Transverse colon (tissue), 4 donors: ENCODE data around the gene IGSF9B. TPM values are rescaled to one million over a fixed set of nuclear protein-coding genes. Genes with fewer than 3 reads are reported as not detected.

Experiments used
- DNase-seq: peaks from one replicate; pipeline ENCODE4 v3.0.0-alpha.2; 2019
- H3K27ac ChIP-seq, 4 donors: fragments of 200-600 bp; sonication (generic); 2 replicates each; pipeline ENCODE4 v1.5.1; 2016 to 2018; ENCODE audit warnings: inconsistent platforms in 4 of 4
- H3K27me3 ChIP-seq: fragments of 200-600 bp; sonication (generic); 2 replicates; pipeline ENCODE4 v1.5.1; 2017; ENCODE audit warnings: inconsistent platforms
- H3K36me3 ChIP-seq, 4 donors: fragments of 200-600 bp; sonication (generic); 2 replicates each; pipeline ENCODE4 v1.5.1; 2017 to 2019; ENCODE audit warnings: inconsistent platforms in 4 of 4
- H3K4me1 ChIP-seq, 4 donors: fragments of 200-600 bp; sonication (generic); 2 replicates each; pipeline ENCODE4 v1.5.1; 2017 to 2020; ENCODE audit warnings: inconsistent platforms in 4 of 4
- H3K4me3 ChIP-seq, 4 donors: fragments of 200-600 bp; sonication (generic); 1 replicate in 1 of 4; 2 replicates in 3 of 4; pipeline versions ENCODE4 v1.5.1 to v1.6.1; 2017 to 2019; ENCODE audit warnings: inconsistent platforms in 4 of 4
- H3K9me3 ChIP-seq, 2 donors: fragments of 200-600 bp; sonication (generic); 2 replicates each; pipeline ENCODE4 v1.5.1; 2017 to 2019; ENCODE audit warnings: inconsistent platforms in 2 of 2
- EP300 ChIP-seq: sonication (generic); formaldehyde crosslinking; IDR thresholded peaks from one replicate; pipeline ENCODE4 v1.6.1; 2017; ENCODE audit warnings: antibody characterized with exemption, low read depth
- POLR2A ChIP-seq: fragments of 450-650 bp; IDR thresholded peaks from one replicate; pipeline ENCODE4 v1.6.1; 2016; ENCODE audit warnings: antibody characterized with exemption, mild to moderate bottlenecking, moderate library complexity
- POLR2AphosphoS5 ChIP-seq, 3 donors: sonication (generic); formaldehyde crosslinking; IDR thresholded peaks; one replicate each; pipeline ENCODE4 v1.6.1; 2016; ENCODE audit warnings: antibody characterized with exemption in 3 of 3
- WGBS, 2 donors: methylation state at CpG; one replicate each; pipeline ENCODE4 v1.1.5; 2018; ENCODE audit warnings: low coverage in 1 of 2; 5-methylcytosine and 5-hydroxymethylcytosine counted together
- in situ Hi-C, 4 donors: fragments of 200-750 bp; cut with MboI; loops; one replicate each; pipeline versions ENCODE4 v1.15.0 to v1.15.1; 2017; ENCODE audit warnings: low sequenced_read_pairs in 3 of 4, low pct_ligation_motif_present in 1 of 4, low pct_unique_long_range_greater_than_20kb in 1 of 4
- intact Hi-C: fragments of 100-400 bp; cut with DNase I; formaldehyde crosslinking; loops from one replicate; pipeline ENCODE4 v1.15.1; 2023; ENCODE audit warnings: low total_unique reads
- total RNA-seq, 4 donors: library from RNA; depleted of rRNA; stranded (reverse); fragments of >200 nt; gene quantifications; one replicate each; pipeline ENCODE4 v1.1.0, GENCODE V29; 2016
- TF ChIP-seq, protein P1 (sequence below), 5 experiments: fragments of 200-600 bp in 3 of 5; fragments of 450-650 bp in 2 of 5; sonication (generic) in 3 of 5; IDR thresholded peaks; 1 replicate in 2 of 5; 2 replicates in 3 of 5; pipeline ENCODE4 v1.5.1; 2016 to 2017; ENCODE audit warnings: antibody characterized with exemption in 5 of 5, inconsistent platforms in 3 of 5, mild to moderate bottlenecking in 2 of 5, moderate library complexity in 1 of 5

IGSF9B gene
- total RNA-seq, 4 donors from 2014 or later = 2.6 to 15.3 (median 4.9) TPM

- Histone ChIP-seq H3K27ac (no peak overlapping the region), H3K9me3 (no peaks in the 10 kb centered on the region), H3K4me1 (no peaks in the 10 kb centered on the region), H3K36me3 (no peaks in the 10 kb centered on the region), H3K27me3 (no peaks in the 10 kb centered on the region), H3K4me3 (no peak overlapping the region)
- DNase-seq = no peak
- intact Hi-C loops (no loop called here), in situ Hi-C loops (no loop called here)
- WGBS, 2 donors = 87 to 90% methylated on average over 12 to 19 of the region's 19 CpGs
- TF ChIP-seq EP300 = no peak
- TF ChIP-seq, protein P1, sequence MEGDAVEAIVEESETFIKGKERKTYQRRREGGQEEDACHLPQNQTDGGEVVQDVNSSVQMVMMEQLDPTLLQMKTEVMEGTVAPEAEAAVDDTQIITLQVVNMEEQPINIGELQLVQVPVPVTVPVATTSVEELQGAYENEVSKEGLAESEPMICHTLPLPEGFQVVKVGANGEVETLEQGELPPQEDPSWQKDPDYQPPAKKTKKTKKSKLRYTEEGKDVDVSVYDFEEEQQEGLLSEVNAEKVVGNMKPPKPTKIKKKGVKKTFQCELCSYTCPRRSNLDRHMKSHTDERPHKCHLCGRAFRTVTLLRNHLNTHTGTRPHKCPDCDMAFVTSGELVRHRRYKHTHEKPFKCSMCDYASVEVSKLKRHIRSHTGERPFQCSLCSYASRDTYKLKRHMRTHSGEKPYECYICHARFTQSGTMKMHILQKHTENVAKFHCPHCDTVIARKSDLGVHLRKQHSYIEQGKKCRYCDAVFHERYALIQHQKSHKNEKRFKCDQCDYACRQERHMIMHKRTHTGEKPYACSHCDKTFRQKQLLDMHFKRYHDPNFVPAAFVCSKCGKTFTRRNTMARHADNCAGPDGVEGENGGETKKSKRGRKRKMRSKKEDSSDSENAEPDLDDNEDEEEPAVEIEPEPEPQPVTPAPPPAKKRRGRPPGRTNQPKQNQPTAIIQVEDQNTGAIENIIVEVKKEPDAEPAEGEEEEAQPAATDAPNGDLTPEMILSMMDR (IDR thresholded peaks at IDR 0.05) = no peak
- TF ChIP-seq POLR2A = no peak
- TF ChIP-seq POLR2AphosphoS5 (IDR thresholded peaks at IDR 0.05) = no peak
Measured at GRCh38 chr11:133892584-133893380, 64.0 kb downstream of the IGSF9B start.

DNA sequence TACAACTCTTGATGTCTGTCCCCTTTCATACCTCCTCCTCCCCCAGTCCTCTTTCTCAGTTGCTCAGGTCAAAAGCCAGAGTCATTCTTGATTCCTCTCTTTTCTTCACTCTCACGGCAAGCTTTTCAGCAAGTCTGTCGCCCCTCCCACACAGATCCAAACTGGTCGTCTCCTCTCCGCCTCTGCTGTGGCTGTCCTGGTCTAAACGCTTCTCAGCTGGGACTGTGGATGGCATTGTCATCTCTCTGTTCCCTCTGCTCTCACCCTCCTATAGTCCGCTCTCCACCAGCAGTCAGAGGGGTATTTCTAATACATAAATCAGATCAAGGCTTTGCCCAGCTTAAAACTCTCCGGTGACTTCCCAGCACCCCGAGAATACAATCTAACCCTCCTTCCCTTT, 64.6 kb downstream of the IGSF9B start:
- H3K4me1 ChIP-seq = no peaks in the 10 kb centered on the region
- DNase-seq = no peak
- TF ChIP-seq EP300 (no peak), POLR2A (no peak), POLR2AphosphoS5 (IDR thresholded peaks at IDR 0.05) (no peak)
- TF ChIP-seq, protein P1 (IDR thresholded peaks at IDR 0.05) = no peak
- H3K27me3 ChIP-seq = no peaks in the 10 kb centered on the region
- intact Hi-C loops (no loop called here), in situ Hi-C loops (no loop called here)
- 60 to 79% methylated on average over 2 to 8 of the region's 8 CpGs for WGBS, 2 donors
- no peaks in the 10 kb centered on the region for H3K36me3 ChIP-seq
- H3K4me3 ChIP-seq = no peak overlapping the region
- no peaks in the 10 kb centered on the region for H3K9me3 ChIP-seq
- H3K27ac ChIP-seq = no peak overlapping the region

DNA sequence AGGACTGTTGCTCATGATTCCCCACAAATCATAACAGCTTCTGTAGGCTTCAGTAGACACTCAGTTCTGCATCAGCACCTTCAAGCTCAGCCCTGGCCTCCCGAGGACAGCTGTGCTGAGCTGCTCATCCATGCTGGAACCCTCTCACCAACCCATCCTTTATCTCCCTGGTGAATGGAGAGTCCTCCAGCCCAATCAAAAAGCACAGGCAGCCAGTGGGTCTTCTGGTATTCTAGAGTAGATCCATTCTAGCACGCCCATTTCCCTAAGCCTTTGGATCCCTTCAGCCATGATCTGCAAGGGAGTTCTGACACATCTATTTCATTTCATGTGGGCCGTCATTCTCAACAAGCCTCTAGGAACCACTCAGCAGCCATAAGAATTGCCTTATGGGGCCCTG, 66.9 kb downstream of the IGSF9B start:
- H3K27ac ChIP-seq = no peak overlapping the region
- in situ Hi-C loops = no loop called here
- H3K9me3 ChIP-seq = no peaks in the 10 kb centered on the region
- intact Hi-C loops = no loop called here
- H3K36me3 ChIP-seq = no peaks in the 10 kb centered on the region
- H3K4me3 ChIP-seq = no peak overlapping the region
- TF ChIP-seq, protein P1 (IDR thresholded peaks at IDR 0.05) = no peak
- no peak for TF ChIP-seq EP300
- TF ChIP-seq POLR2AphosphoS5 (IDR thresholded peaks at IDR 0.05) = no peak
- no peak for TF ChIP-seq POLR2A
- no peak for DNase-seq
- no peaks in the 10 kb centered on the region for H3K4me1 ChIP-seq
- H3K27me3 ChIP-seq = no peaks in the 10 kb centered on the region
- whole genome bisulfite sequencing, 2 donors = 85% methylated on average over 3 of the region's 3 CpGs; no CpG with 5 or more reads in 1 of the 2 donors

GRCh38 chr11:133889188-133889587, 67.6 kb downstream of the IGSF9B start:
- intact Hi-C loops = no loop called here
- no peak for TF ChIP-seq POLR2A
- TF ChIP-seq, protein P1 (IDR thresholded peaks at IDR 0.05) = no peak
- no peak for TF ChIP-seq EP300
- no peak for TF ChIP-seq POLR2AphosphoS5 (IDR thresholded peaks at IDR 0.05)
- 73 to 81% methylated on average over 5 of the region's 5 CpGs for WGBS, 2 donors

More at GRCh38 chr11:133889188-133889587, 67.6 kb downstream of the IGSF9B start:
- DNase-seq = no peak
- Histone ChIP-seq H3K27me3 (no peaks in the 10 kb centered on the region), H3K36me3 (no peaks in the 10 kb centered on the region), H3K4me3 (no peak overlapping the region), H3K9me3 (no peaks in the 10 kb centered on the region), H3K27ac (no peak overlapping the region), H3K4me1 (no peaks in the 10 kb centered on the region)
- in situ Hi-C loops = no loop called here
